ENCODE measurements around the gene TCF7L1.

DNA sequence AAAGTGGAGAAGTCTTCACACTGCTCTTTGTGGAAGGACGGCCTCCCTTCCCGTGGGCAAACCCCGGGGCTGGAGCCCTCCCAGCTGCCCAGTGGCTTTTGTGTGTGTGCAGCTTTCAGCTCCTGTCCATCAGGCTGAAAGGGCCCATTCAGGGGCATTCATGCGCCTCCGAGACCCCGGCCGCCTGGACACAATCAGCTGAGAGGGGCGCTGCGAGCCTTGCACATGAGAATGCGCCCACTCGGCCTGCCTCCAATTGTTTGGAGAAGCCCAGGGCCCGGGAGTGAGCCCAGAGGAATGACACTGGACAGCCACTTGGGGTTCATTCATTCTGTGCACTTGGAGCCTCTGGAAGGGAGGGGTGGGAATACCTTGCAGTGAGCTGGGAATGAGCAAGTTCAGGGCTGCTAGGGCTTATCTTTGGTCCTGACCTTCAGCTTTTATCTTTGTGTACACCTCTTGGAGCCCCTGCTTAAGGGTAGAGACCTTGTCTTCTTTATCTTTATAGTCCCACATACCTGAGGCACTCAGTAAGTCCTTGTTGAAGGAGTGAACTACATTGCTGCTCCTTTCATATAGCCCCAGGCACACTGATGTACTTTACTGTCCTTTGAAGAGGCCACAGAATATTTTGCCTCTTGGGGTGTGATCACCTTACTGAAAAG, 56.5 kb downstream of the TCF7L1 start:
- no peak for TF ChIP-seq EP300 (IDR thresholded peaks at IDR 0.05; ENCODE audit: borderline replicate concordance in 1 of 2, low read depth in 1 of 2, low read length in 1 of 2)
- TF ChIP-seq TAF1 (IDR thresholded peaks at IDR 0.05; ENCODE audit: borderline replicate concordance, low read depth, low read length) = no peak
- TF ChIP-seq, protein P1, sequence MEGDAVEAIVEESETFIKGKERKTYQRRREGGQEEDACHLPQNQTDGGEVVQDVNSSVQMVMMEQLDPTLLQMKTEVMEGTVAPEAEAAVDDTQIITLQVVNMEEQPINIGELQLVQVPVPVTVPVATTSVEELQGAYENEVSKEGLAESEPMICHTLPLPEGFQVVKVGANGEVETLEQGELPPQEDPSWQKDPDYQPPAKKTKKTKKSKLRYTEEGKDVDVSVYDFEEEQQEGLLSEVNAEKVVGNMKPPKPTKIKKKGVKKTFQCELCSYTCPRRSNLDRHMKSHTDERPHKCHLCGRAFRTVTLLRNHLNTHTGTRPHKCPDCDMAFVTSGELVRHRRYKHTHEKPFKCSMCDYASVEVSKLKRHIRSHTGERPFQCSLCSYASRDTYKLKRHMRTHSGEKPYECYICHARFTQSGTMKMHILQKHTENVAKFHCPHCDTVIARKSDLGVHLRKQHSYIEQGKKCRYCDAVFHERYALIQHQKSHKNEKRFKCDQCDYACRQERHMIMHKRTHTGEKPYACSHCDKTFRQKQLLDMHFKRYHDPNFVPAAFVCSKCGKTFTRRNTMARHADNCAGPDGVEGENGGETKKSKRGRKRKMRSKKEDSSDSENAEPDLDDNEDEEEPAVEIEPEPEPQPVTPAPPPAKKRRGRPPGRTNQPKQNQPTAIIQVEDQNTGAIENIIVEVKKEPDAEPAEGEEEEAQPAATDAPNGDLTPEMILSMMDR (IDR thresholded peaks at IDR 0.05) = no peak
- no peak for TF ChIP-seq GABPA (IDR thresholded peaks at IDR 0.05; ENCODE audit: low read depth)
- no peak for TF ChIP-seq SIN3A (IDR thresholded peaks at IDR 0.05; ENCODE audit: borderline replicate concordance, low read depth, low read length)
- no peak for TF ChIP-seq MXI1 (IDR thresholded peaks at IDR 0.05; ENCODE audit: low read depth, low read length)
- no peak for TF ChIP-seq ELF1 (IDR thresholded peaks at IDR 0.05)
- no peak for TF ChIP-seq GATA2 (CRISPR knock-in tag; IDR thresholded peaks at IDR 0.05)

All from SK-N-SH (cell line).